IMR-90 (cell line): ENCODE results near the gene PLXNA4. TPM values are rescaled to one million over a fixed set of nuclear protein-coding genes. Genes with fewer than 3 reads are reported as not detected.

ENCODE experiments used
- ATAC-seq: fragments of 200-7000 bp; cut with Tn5 transposase; 2 replicates; pipeline ENCODE4 v1.9.1; 2020; ENCODE audit warnings: low read depth, mild to moderate bottlenecking, moderate library complexity
- BruUV-seq: library from RNA; stranded (reverse); fragments of 400-500 nt; replicated peaks from 2 replicates; lab custom pipeline; 2021; lab: Mats Ljungman, UMichigan
- CTCF ChIA-PET: fragments of 300-600 bp; formaldehyde crosslinking; extraction: SDS; loops from one replicate; lab custom pipeline; 2021; ENCODE audit warnings: antibody characterized with exemption; lab: Yijun Ruan, JAX
- POLR2A ChIA-PET: fragments of 300-600 bp; sonication (Branson Sonifier 250); formaldehyde crosslinking; loops from one replicate; lab custom pipeline; 2022; ENCODE audit warnings: antibody characterized with exemption; ENCODE audit not compliant: unreplicated experiment; lab: Charles Lee
- DNase-seq: peaks from one replicate; pipeline ENCODE4 v3.0.0; 2013
- H2AFZ ChIP-seq: replicated peaks from 2 replicates; pipeline ENCODE3; 2013; ENCODE audit warnings: low read length, mild to moderate bottlenecking; ENCODE audit not compliant: poor library complexity
- H2AK5ac ChIP-seq: 2 replicates; pipeline ENCODE4 v1.6.1; 2013; ENCODE audit warnings: low read depth, low read length, inconsistent platforms
- H2AK9ac ChIP-seq: replicated peaks from 2 replicates; pipeline ENCODE3; 2013; ENCODE audit warnings: mild to moderate bottlenecking, low read depth, low read length, moderate library complexity; ENCODE audit not compliant: poor library complexity
- H2BK120ac ChIP-seq: 2 replicates; pipeline ENCODE4 v1.6.1; 2013; ENCODE audit warnings: low read depth, low read length, inconsistent platforms
- H2BK15ac ChIP-seq: 3 replicates; pipeline ENCODE4 v1.6.1; 2013; ENCODE audit warnings: low read depth, low read length, inconsistent platforms
- H2BK20ac ChIP-seq: 2 replicates; pipeline ENCODE4 v1.6.1; 2013; ENCODE audit warnings: low read depth, mild to moderate bottlenecking, inconsistent platforms, low read length, moderate library complexity
- H2BK5ac ChIP-seq: 2 replicates; pipeline ENCODE4 v1.6.1; 2013; ENCODE audit warnings: mild to moderate bottlenecking, low read depth, low read length, inconsistent platforms; ENCODE audit not compliant: poor library complexity, severe bottlenecking
- H3K14ac ChIP-seq: replicated peaks from 2 replicates; pipeline ENCODE4 v1.6.1; 2013; ENCODE audit warnings: low read depth, low read length, inconsistent platforms
- H3K18ac ChIP-seq: 2 replicates; pipeline ENCODE4 v1.6.1; 2013; ENCODE audit warnings: low read depth, low read length, control low read depth
- H3K23ac ChIP-seq: 2 replicates; pipeline ENCODE4 v1.6.1; 2013; ENCODE audit warnings: low read depth, low read length, inconsistent platforms
- H3K27ac ChIP-seq: 2 replicates; pipeline ENCODE4 v1.5.1; 2013; ENCODE audit warnings: mild to moderate bottlenecking, control low read depth, low read length; ENCODE audit not compliant: insufficient read depth
- H3K27me3 ChIP-seq: 2 replicates; pipeline ENCODE4 v1.6.1; 2013; ENCODE audit warnings: low read length; ENCODE audit not compliant: control insufficient read depth, insufficient read depth
- H3K36me3 ChIP-seq: 2 replicates; pipeline ENCODE4 v1.6.1; 2013; ENCODE audit warnings: low read length, mixed read lengths; ENCODE audit not compliant: control insufficient read depth, insufficient read depth
- H3K4ac ChIP-seq: 2 replicates; pipeline ENCODE4 v1.6.1; 2013; ENCODE audit warnings: low read depth, low read length, inconsistent platforms
- H3K4me1 ChIP-seq: 2 replicates; pipeline ENCODE4 v1.6.1; 2013; ENCODE audit warnings: low read length, mixed read lengths; ENCODE audit not compliant: control insufficient read depth, insufficient read depth
- H3K4me2 ChIP-seq: 2 replicates; pipeline ENCODE4 v1.6.1; 2013; ENCODE audit warnings: low read depth, mild to moderate bottlenecking, control low read depth, low read length, moderate library complexity
- H3K4me3 ChIP-seq: 2 replicates; pipeline ENCODE4 v1.5.1; 2013; ENCODE audit warnings: low read depth, mild to moderate bottlenecking, control low read depth, low read length, moderate library complexity; ENCODE audit not compliant: insufficient read depth
- H3K56ac ChIP-seq: 2 replicates; pipeline ENCODE4 v1.6.1; 2013; ENCODE audit warnings: low read length, inconsistent platforms; ENCODE audit not compliant: insufficient read depth; ENCODE audit errors: extremely low read depth
- H3K79me1 ChIP-seq, 2 experiments: 2 replicates each; pipeline ENCODE4 v1.6.1; 2013; ENCODE audit warnings: low read length in 2 of 2, inconsistent platforms in 1 of 2, low read depth in 1 of 2
- H3K9ac ChIP-seq: 2 replicates; pipeline ENCODE4 v1.6.1; 2013; ENCODE audit warnings: low read depth, low read length, control low read depth
- H3K9me1 ChIP-seq: 2 replicates; pipeline ENCODE4 v1.6.1; 2013; ENCODE audit warnings: low read length, inconsistent platforms; ENCODE audit not compliant: insufficient read depth
- H3K9me3 ChIP-seq: 2 replicates; pipeline ENCODE4 v1.6.1; 2013; ENCODE audit warnings: low read length; ENCODE audit not compliant: control insufficient read depth, insufficient read depth
- H4K20me1 ChIP-seq: 2 replicates; pipeline ENCODE4 v1.6.1; 2013; ENCODE audit warnings: low read length, inconsistent platforms; ENCODE audit not compliant: insufficient read depth
- H4K5ac ChIP-seq: 2 replicates; pipeline ENCODE4 v1.6.1; 2013; ENCODE audit warnings: mild to moderate bottlenecking, low read depth, low read length, control low read depth
- H4K8ac ChIP-seq, 2 experiments: 2 replicates each; pipeline ENCODE4 v1.6.1; 2013; ENCODE audit warnings: low read depth in 2 of 2, low read length in 2 of 2, control low read depth in 1 of 2, inconsistent platforms in 1 of 2
- H4K91ac ChIP-seq: 2 replicates; pipeline ENCODE4 v1.6.1; 2013; ENCODE audit warnings: low read depth, low read length, inconsistent platforms; ENCODE audit not compliant: insufficient read depth
- BHLHE40 ChIP-seq: fragments of 150-350 bp; IDR thresholded peaks from 2 replicates; pipeline ENCODE4 v1.6.1; 2016; ENCODE audit warnings: mild to moderate bottlenecking, low read depth, low read length
- CEBPB ChIP-seq: IDR thresholded peaks from 2 replicates; pipeline ENCODE4 v1.6.1; 2012; ENCODE audit warnings: low read depth, low read length, improper control_type of control experiment
- CHD1 ChIP-seq: IDR thresholded peaks from 2 replicates; pipeline ENCODE4 v1.6.1; 2012; ENCODE audit warnings: low read depth, low read length, improper control_type of control experiment
- MXI1 ChIP-seq: IDR thresholded peaks from 2 replicates; pipeline ENCODE4 v1.6.1; 2012; ENCODE audit warnings: low read depth, mild to moderate bottlenecking, low read length, moderate library complexity, borderline replicate concordance
- RCOR1 ChIP-seq: IDR thresholded peaks from 2 replicates; pipeline ENCODE4 v1.6.1; 2012; ENCODE audit warnings: mild to moderate bottlenecking, low read length, improper control_type of control experiment; ENCODE audit not compliant: insufficient replicate concordance
- RFX5 ChIP-seq: IDR thresholded peaks from 2 replicates; pipeline ENCODE4 v1.8.0; 2012; ENCODE audit warnings: low read depth, mild to moderate bottlenecking, low read length, moderate library complexity
- WGBS, 2 experiments: methylation state at CpG; one replicate each; pipeline versions ENCODE4 v1.1.5 to v1.1.7; 2013; ENCODE audit warnings: missing lambda C conversion rate in 2 of 2; ENCODE audit not compliant: insufficient read length in 1 of 2; ENCODE audit errors: extremely low coverage in 2 of 2; 5-methylcytosine and 5-hydroxymethylcytosine counted together
- dilution Hi-C: fragments of 300-500 bp; cut with HindIII; formaldehyde crosslinking; loops from one replicate; pipeline ENCODE4 v1.14.3; 2018; ENCODE audit warnings: low sequenced_read_pairs; ENCODE audit not compliant: unreplicated experiment
- in situ Hi-C: fragments of 300-500 bp; cut with MboI; formaldehyde crosslinking; loops from 3 replicates; pipeline ENCODE4 v1.14.3; 2019; ENCODE audit warnings: low sequenced_read_pairs, inconsistent platforms, mixed read lengths
- intact Hi-C: fragments of 100-400 bp; cut with micrococcal nuclease; formaldehyde crosslinking; loops from 2 replicates; pipeline ENCODE4 v1.10.0; 2022
- polyA plus RNA-seq, 3 experiments: library from polyadenylated mRNA; depleted of rRNA; stranded (reverse); fragments of >200 nt; gene quantifications; 2 replicates each; pipeline ENCODE4 v1.2.3, GENCODE V29; 2012; ENCODE audit warnings: low replicate concordance in 1 of 3
- total RNA-seq: library from RNA; depleted of rRNA; stranded (reverse); fragments of >200 nt; gene quantifications from 2 replicates; pipeline ENCODE4 v1.2.3, GENCODE V29; 2012

The PLXNA4 gene
- total and polyA plus RNA-seq, 2 of the 4 experiments (the other 2 are of a cell fraction) = under 0.01 TPM

DNA sequence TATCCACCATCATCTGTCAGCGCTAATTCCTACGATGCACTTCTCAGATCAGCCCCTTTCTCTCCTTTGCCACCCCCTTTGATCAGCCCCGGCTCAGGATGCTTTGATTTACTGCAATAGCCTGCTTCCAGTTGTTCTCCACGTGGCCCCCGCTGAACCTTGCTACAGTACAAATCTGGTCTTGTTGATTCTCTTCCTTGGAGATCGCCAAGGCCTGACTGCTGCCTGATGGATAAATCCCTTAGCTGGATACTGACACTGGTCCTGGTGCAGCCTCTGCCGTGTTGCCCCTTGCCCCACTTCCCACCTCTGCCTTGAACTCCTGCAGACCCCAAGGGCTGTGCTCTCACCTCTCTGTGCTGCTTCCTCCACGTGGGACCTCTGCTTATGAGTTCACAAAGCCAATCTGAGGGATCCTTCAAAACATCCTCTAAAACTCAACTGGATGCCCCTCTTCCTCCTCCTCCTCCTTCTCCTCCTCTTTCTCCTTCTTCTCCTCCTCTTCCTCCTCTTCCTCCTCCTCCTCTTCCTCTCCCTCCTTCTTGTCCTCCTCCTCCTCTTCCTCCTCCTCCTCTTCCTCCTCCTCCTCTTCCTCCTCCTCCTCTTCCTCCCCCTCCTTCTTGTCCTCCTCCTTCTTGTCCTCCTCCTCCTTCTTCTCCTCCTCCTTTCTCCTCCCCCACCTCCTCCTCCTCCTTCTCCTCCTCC is 15.3 kb downstream of the PLXNA4 start:
- Histone ChIP-seq H3K14ac (no peak overlapping the region), H4K5ac (no peak overlapping the region), H3K9ac (no peak overlapping the region), H3K23ac (no peak overlapping the region), H3K56ac (no peak overlapping the region), H3K4me3 (no peak overlapping the region), H2AFZ (no peak overlapping the region), H3K18ac (no peak overlapping the region), H3K79me1 (no peaks in the 10 kb centered on the region), H3K4ac (no peak overlapping the region), H4K91ac (no peak overlapping the region), H3K27me3 (no peaks in the 10 kb centered on the region), H2BK120ac (no peak overlapping the region), H2BK5ac (no peak overlapping the region), H4K8ac (no peak overlapping the region), H3K9me1 (no peaks in the 10 kb centered on the region), H3K4me2 (no peak overlapping the region), H3K36me3 (no peaks in the 10 kb centered on the region), H2AK9ac (no peak overlapping the region), H2AK5ac (no peak overlapping the region), H3K4me1 (no peaks in the 10 kb centered on the region), H3K27ac (no peak overlapping the region), H3K9me3 (no peaks in the 10 kb centered on the region), H2BK15ac (no peak overlapping the region), H4K20me1 (no peaks in the 10 kb centered on the region), H2BK20ac (no peak overlapping the region)
- WGBS, 2 experiments = 74% methylated on average over 5 of the region's 8 CpGs; no CpG with 5 or more reads in 1 of the 2 experiments
- intact Hi-C loops (loop anchor here (5.0 kb wide), 1 partner anchor 1141 kb away; no protein-coding TSS in a partner anchor), in situ Hi-C loops (no loop called here), dilution Hi-C loops (no loop called here)
- ATAC-seq (no peak), DNase-seq (no peak)
- POLR2A ChIA-PET = no interaction called here
- CTCF ChIA-PET = no interaction called here
- BruUV-seq = no TSS peak
- TF ChIP-seq CEBPB = no peak
- TF ChIP-seq MXI1 = no peak
- TF ChIP-seq RFX5 = no peak
- TF ChIP-seq RCOR1 = no peak
- TF ChIP-seq BHLHE40 = no peak
- no peak for TF ChIP-seq CHD1
